Esophagus squamous epithelium (tissue), 5 donors: ENCODE results near the gene B3GNT4. TPM values are rescaled to one million over a fixed set of nuclear protein-coding genes. Genes with fewer than 3 reads are reported as not detected.

Experiments
- DNase-seq: peaks from one replicate; lab custom pipeline; 2025; lab: John Stamatoyannopoulos, UW
- H3K27ac ChIP-seq, 4 donors: fragments of 200-600 bp; sonication (generic); one replicate each; pipeline ENCODE4 v1.5.1; 2016 to 2019; ENCODE audit warnings: mild to moderate bottlenecking in 1 of 4
- H3K27me3 ChIP-seq, 4 donors: fragments of 200-600 bp; sonication (generic); 1 replicate in 3 of 4; 2 replicates in 1 of 4; pipeline versions ENCODE4 v1.5.1 to v1.6.0; 2017 to 2021; ENCODE audit warnings: antibody characterized with exemption in 1 of 4
- H3K36me3 ChIP-seq, 3 donors: fragments of 200-600 bp; sonication (generic); one replicate each; pipeline ENCODE4 v1.5.1; 2016 to 2019
- H3K4me1 ChIP-seq, 3 donors: fragments of 200-600 bp; sonication (generic); one replicate each; pipeline ENCODE4 v1.5.1; 2017 to 2019
- H3K4me3 ChIP-seq, 4 donors: fragments of 200-600 bp; sonication (generic); 1 replicate in 3 of 4; 2 replicates in 1 of 4; pipeline ENCODE4 v1.5.1; 2016 to 2019; ENCODE audit warnings: mild to moderate bottlenecking in 2 of 4, moderate library complexity in 1 of 4
- H3K9me3 ChIP-seq, 3 donors: fragments of 200-600 bp; sonication (generic); one replicate each; pipeline ENCODE4 v1.5.1; 2016 to 2019
- CTCF ChIP-seq, 6 experiments: fragments of 450-650 bp in 4 of 6; fragments of 200-600 bp in 2 of 6; sonication (generic) in 2 of 6; IDR thresholded peaks; one replicate each; pipeline ENCODE4 v1.5.1; 2016 to 2019; ENCODE audit warnings: antibody characterized with exemption in 6 of 6, mild to moderate bottlenecking in 4 of 6, moderate library complexity in 4 of 6
- POLR2A ChIP-seq, 4 donors: fragments of 450-650 bp; IDR thresholded peaks; one replicate each; pipeline ENCODE4 v1.6.1; 2017; ENCODE audit warnings: antibody characterized with exemption in 4 of 4, mild to moderate bottlenecking in 4 of 4, moderate library complexity in 3 of 4
- whole genome bisulfite sequencing, 2 donors: methylation state at CpG; one replicate each; pipeline ENCODE4 v1.1.5; 2018; 5-methylcytosine and 5-hydroxymethylcytosine counted together
- intact Hi-C: fragments of 100-400 bp; cut with DNase I; formaldehyde crosslinking; loops from one replicate; pipeline ENCODE4 v1.15.0; 2022
- total RNA-seq, 4 donors: library from RNA; depleted of rRNA; stranded (reverse); fragments of >200 nt; gene quantifications; one replicate each; pipeline ENCODE4 v1.1.0, GENCODE V29; 2016
- donor health status: DM: yes; HTN: yes; CAD: no.

B3GNT4 gene
- total RNA-seq, 4 donors from 2014 or later, result 0.35 to 1.1 (median 0.47) TPM

GRCh38 chr12:122189626-122190475 lies 13.7 kb upstream of the B3GNT4 start:
- Histone ChIP-seq H3K9me3 (no peaks in the 10 kb centered on the region), H3K27ac (no peak overlapping the region), H3K27me3 (peaks cover 0 to 8% (median 0%) of the 10 kb centered on the region in 4 donors), H3K36me3 (no peaks in the 10 kb centered on the region), H3K4me3 (no peak overlapping the region), H3K4me1 (no peaks in the 10 kb centered on the region)
- TF ChIP-seq POLR2A (IDR thresholded peaks at IDR 0.05), result no peak
- TF ChIP-seq CTCF (IDR thresholded peaks at IDR 0.05), result no peak
- no peak for DNase-seq
- WGBS, 2 donors, result 66 to 80% methylated on average over 13 to 21 of the region's 34 CpGs
- intact Hi-C loops, result loop anchor here (10.0 kb wide), 1 partner anchor 145 kb away; no protein-coding TSS in a partner anchor

- no peaks in the 10 kb centered on the region for H3K4me1 ChIP-seq
- TF ChIP-seq CTCF (IDR thresholded peaks at IDR 0.05), result peak; percentile 52 to 82 (median 68)
- no peak for TF ChIP-seq POLR2A (IDR thresholded peaks at IDR 0.05)
- H3K9me3 ChIP-seq, result peaks cover 0 to 7% (median 0%) of the 10 kb centered on the region in 3 donors
- no peak overlapping the region for H3K4me3 ChIP-seq
- intact Hi-C loops, result no loop called here
- H3K27me3 ChIP-seq, result peaks cover 0 to 13% (median 0%) of the 10 kb centered on the region in 4 donors
- H3K27ac ChIP-seq, result no peak overlapping the region
- 63 to 75% methylated on average over 11 to 16 of the region's 18 CpGs for whole genome bisulfite sequencing, 2 donors
- DNase-seq, result no peak
- H3K36me3 ChIP-seq, result no peaks in the 10 kb centered on the region
These were observed 12.5 kb upstream of the B3GNT4 start for GRCh38 chr12:122190842-122191668.

- Histone ChIP-seq H3K36me3 (no peaks in the 10 kb centered on the region), H3K4me1 (no peaks in the 10 kb centered on the region), H3K9me3 (peaks cover 0 to 7% (median 0%) of the 10 kb centered on the region in 3 donors), H3K27me3 (peaks cover 0 to 21% (median 0%) of the 10 kb centered on the region in 4 donors), H3K4me3 (no peak overlapping the region), H3K27ac (no peak overlapping the region)
- TF ChIP-seq POLR2A (IDR thresholded peaks at IDR 0.05) (no peak), CTCF (IDR thresholded peaks at IDR 0.05) (no peak)
- WGBS, 2 donors, result 80 to 92% methylated on average over 2 to 11 of the region's 11 CpGs
- intact Hi-C loops, result no loop called here
- no peak for DNase-seq
These were observed 11.1 kb upstream of the B3GNT4 start for GRCh38 chr12:122192441-122192840.

GRCh38 chr12:122194804-122195203 lies 8.7 kb upstream of the B3GNT4 start:
- Histone ChIP-seq H3K27me3 (peaks cover 0 to 37% (median 0%) of the 10 kb centered on the region in 4 donors), H3K9me3 (peaks cover 0 to 7% (median 0%) of the 10 kb centered on the region in 3 donors), H3K4me3 (no peak overlapping the region), H3K36me3 (no peaks in the 10 kb centered on the region), H3K27ac (no peak overlapping the region), H3K4me1 (no peaks in the 10 kb centered on the region)
- no peak for TF ChIP-seq CTCF (IDR thresholded peaks at IDR 0.05)
- no peak for TF ChIP-seq POLR2A (IDR thresholded peaks at IDR 0.05)
- no peak for DNase-seq
- intact Hi-C loops, result no loop called here
- 77 to 90% methylated on average over 1 of the region's 1 CpG for WGBS, 2 donors
